ENCODE data around the gene SEC31B.

DNA sequence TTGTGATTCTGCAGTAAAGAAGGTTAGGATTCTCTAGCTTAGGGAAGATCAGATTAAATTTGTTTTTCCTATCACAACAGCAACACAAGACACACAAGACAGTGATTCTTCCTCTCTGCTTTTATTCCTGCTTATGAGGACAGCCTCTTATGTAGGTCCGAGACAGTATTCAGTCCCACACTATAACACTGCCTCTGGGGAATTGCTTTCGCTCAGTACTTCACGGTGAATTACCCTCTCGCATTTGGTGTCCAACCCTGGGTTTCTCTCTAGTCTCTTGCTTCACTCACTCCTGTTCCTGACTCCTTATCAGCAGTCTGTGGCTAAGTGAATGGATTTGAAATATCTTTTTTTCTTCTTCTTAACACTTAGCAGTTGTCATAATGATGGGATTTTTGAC is 17.8 kb upstream of the SEC31B start:
- TF ChIP-seq EZH2 (IDR thresholded peaks at IDR 0.05; ENCODE audit: borderline replicate concordance, low read length): no peak
- TF ChIP-seq, protein P1, sequence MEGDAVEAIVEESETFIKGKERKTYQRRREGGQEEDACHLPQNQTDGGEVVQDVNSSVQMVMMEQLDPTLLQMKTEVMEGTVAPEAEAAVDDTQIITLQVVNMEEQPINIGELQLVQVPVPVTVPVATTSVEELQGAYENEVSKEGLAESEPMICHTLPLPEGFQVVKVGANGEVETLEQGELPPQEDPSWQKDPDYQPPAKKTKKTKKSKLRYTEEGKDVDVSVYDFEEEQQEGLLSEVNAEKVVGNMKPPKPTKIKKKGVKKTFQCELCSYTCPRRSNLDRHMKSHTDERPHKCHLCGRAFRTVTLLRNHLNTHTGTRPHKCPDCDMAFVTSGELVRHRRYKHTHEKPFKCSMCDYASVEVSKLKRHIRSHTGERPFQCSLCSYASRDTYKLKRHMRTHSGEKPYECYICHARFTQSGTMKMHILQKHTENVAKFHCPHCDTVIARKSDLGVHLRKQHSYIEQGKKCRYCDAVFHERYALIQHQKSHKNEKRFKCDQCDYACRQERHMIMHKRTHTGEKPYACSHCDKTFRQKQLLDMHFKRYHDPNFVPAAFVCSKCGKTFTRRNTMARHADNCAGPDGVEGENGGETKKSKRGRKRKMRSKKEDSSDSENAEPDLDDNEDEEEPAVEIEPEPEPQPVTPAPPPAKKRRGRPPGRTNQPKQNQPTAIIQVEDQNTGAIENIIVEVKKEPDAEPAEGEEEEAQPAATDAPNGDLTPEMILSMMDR (IDR thresholded peaks at IDR 0.05; ENCODE audit: low read length): no peak

Measured in OCI-LY1 (cell line).